NCI-H146 treated with DMSO at 0.1 percent for 48 hours (cell line): Measurements from ENCODE around the gene POLD4.
A peak's percentile ranks its signal among the peaks of the same experiment; 100 is the strongest.

Source experiments
- DNase-seq: peaks from one replicate; lab custom pipeline; 2025; ENCODE audit not compliant: unreplicated experiment; lab: John Stamatoyannopoulos, UW

The POLD4 gene

DNA sequence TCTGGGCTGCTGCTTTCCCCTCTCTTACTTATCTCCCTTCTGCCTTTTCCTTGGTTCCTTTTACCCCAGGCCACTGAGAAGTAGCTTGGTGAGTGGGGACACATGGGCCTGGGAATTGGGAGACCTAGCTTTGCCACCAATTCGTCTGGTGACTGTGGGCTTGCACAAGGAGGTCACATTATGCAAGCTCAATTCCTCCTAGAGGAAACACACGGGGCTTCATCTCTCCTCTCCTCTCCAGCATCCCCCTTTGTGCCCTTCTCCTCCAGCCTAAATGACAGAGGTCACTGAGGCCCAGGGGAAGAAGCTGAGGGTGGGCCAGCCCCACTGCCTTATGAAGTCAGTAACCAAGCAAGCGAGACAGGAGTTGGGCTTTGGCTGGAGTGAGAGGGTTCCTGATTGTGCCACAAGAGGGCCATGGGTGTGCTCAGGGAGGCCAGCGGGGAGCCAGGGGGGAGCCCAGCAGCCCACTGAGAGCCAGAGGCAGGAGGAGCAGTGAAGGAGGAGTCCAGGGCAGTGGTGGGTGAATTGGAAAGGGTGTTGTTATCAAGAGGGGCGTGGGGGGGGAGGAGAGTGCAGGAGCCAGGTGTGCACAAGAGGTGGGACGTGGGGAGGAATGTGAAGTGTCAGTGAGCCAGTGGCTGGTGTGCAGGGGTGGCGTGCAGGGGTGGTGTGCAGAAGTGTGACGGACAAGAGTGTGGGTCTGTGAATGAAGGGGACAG is 18.0 kb upstream of the POLD4 start:
- no peak for DNase-seq

DNA sequence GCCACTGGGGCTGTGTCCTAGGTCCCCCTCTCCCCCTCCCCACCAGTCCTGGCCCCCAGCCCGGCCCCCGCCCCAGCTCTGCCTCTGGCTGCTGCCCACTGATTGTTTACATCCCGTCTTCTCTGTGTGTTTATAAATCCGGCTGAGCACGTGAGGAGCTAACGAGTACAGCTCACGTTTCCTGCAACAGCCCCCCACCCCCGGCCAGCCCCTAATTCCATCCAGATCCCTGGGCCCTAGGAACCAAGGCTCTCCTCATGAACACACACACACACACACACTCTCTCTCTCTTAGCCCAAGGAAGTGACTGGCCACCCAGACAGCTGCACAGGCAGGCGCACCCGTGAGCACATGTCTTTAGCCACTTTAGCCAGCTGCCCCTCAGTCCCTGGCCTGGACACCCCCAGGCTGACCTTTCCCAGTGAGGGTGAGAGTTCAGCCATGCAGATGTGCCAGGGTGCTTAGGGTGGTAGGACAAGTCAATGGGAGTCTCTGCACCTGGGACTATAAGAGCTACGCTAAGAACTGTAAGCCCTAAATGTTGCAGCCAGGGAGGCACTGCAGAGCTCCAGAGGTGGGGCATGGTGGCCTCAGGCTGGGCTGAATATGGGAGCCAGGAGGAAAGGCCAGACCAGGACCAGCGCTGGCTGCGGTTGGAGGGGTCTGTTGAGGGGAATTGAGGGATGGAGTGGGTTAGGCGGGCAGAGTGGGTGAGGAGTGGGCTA is 17.2 kb upstream of the POLD4 start:
- peak; percentile 13 for DNase-seq

DNA sequence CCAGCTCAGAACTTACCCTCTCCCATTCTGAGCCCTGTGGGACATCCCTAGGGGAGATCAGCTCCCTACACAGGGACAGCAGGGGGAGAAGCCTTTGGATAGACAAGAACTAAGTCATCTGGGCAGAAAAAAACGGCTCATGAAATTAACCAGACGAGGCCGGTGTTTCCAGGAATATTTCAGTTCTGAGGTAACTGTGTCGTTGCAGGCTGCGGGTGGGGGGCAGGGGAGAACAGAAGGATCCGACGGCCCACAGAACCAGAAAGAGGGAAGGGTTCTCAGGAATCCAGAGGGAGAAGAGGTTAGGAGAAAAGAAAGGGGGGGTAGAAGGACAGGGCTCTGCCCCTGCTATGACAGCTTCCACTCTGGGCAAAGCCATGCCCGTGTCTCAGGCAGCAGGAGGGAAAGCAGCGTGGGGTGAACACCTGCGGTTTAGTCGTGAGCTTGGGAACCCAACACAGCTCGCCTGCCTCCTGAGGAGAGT is 16.5 kb upstream of the POLD4 start:
- DNase-seq = no peak

GRCh38 chr11:67369275-67369674 is 15.9 kb upstream of the POLD4 start:
- no peak for DNase-seq

DNA sequence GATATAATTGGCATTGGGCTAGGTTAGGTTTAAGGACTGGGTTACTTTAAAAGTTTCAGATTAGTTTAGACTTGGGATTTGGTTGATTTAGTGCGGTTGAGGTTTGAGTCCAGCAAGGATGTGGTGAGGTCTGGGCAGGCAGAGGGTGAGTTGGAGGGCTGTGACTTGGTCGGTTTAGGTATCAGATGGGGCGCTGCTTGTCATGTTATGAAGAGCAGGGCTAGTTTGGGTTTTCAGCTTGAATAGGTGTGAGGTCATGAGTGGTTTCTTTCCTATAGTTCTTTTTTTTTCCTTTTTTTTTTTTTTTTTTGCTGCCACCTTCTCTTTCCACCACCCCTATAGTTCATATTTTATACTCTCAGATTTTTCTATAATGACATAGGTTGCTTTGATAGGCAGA is 15.3 kb upstream of the POLD4 start:
- no peak for DNase-seq

- DNase-seq = no peak
These were observed 14.4 kb upstream of the POLD4 start for GRCh38 chr11:67367761-67368227.

GRCh38 chr11:67366961-67367760 is 13.8 kb upstream of the POLD4 start:
- no peak for DNase-seq

DNA sequence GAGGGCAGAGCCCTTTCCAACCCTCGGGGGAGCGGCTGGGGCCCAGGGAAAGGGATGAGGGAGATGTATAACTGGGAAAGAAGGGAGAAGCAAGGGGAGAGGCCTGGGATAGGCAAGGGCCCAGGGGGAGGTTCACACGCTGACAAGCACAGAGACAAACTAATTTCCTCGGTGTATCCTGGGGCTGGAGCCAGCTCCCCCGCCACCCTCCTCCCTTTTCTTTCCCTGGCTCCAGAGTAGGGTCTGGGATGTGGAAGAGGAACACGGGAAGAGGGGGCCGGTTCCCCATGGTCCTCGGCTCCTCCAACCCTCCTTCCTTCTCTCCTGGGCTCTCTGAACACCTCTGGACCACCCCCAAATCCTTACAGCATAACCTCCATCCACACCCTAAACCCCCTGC is 13.2 kb upstream of the POLD4 start:
- DNase-seq = no peak

GRCh38 chr11:67365736-67366444 is 12.5 kb upstream of the POLD4 start:
- DNase-seq = no peak

GRCh38 chr11:67364783-67365722 is 11.7 kb upstream of the POLD4 start:
- no peak for DNase-seq

DNA sequence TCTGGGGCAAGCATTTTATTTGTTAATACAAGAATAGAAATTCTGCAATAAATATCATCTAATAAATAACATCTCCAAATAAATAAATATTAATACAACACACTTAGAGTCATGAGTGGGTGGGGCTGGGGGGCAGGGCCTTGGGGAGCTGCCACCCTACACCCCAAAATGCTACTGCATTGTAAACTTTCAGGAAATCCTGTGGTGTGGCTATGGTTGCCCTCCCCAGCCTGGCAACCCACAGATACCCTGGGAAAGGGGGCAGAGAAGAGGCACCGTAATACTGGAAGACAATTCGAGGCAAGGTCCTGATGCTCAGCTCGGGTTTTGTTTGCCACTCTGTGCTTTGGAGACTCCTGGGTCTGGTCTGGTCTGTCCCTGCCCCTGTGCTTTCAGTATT is 10.8 kb upstream of the POLD4 start:
- DNase-seq = no peak

GRCh38 chr11:67357831-67358670 is 4.7 kb upstream of the POLD4 start:
- DNase-seq = no peak

- peak; percentile 68 for DNase-seq
These were observed 3.7 kb upstream of the POLD4 start for GRCh38 chr11:67356864-67357561.

- no peak for DNase-seq
These were observed 3.1 kb upstream of the POLD4 start for GRCh38 chr11:67356387-67356863.

DNA sequence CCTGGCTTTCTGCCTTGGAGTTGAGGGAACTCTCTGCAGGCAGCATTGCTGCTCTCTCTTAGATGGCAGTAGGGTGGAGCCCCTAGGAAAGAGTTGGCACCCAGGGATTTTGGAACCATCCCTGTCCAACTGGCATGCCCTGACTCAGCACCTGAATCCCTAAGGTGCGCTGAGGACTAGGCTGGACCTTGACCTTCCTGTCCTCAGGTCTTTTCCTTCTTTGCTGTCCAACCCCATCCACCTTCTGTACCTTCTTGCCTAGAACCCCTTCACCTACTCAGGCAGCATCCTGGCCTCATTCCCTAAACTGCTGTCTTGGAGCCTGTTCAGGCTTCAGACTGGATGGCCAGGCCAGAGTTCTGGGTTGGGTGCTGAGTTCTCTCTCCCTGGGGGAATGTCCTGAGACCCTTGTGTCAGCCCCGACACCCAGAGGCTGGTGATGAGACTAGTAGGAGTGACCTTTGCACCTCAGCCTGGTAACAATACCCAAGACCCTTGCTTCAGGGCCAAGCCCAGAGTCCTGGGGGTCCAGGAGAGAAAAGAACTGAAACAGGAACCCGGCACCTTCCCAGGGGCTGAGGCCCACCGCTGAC is 2.5 kb upstream of the POLD4 start:
- DNase-seq = no peak

- no peak for DNase-seq
These were observed 1.9 kb upstream of the POLD4 start for GRCh38 chr11:67355023-67355793.
